Epithelial cell of alveolus of lung (primary cell): ENCODE results near the gene LXN. TPM values are rescaled to one million over a fixed set of nuclear protein-coding genes. Genes with fewer than 3 reads are reported as not detected.

Experiments used
- total RNA-seq: library from RNA; depleted of rRNA; stranded (reverse); fragments of >200 nt; gene quantifications from 2 replicates; pipeline ENCODE4 v1.2.1, GENCODE V29; 2015

The LXN gene, protein sequence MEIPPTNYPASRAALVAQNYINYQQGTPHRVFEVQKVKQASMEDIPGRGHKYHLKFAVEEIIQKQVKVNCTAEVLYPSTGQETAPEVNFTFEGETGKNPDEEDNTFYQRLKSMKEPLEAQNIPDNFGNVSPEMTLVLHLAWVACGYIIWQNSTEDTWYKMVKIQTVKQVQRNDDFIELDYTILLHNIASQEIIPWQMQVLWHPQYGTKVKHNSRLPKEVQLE
- total RNA-seq = 441 and 503 TPM in 2 replicates

DNA sequence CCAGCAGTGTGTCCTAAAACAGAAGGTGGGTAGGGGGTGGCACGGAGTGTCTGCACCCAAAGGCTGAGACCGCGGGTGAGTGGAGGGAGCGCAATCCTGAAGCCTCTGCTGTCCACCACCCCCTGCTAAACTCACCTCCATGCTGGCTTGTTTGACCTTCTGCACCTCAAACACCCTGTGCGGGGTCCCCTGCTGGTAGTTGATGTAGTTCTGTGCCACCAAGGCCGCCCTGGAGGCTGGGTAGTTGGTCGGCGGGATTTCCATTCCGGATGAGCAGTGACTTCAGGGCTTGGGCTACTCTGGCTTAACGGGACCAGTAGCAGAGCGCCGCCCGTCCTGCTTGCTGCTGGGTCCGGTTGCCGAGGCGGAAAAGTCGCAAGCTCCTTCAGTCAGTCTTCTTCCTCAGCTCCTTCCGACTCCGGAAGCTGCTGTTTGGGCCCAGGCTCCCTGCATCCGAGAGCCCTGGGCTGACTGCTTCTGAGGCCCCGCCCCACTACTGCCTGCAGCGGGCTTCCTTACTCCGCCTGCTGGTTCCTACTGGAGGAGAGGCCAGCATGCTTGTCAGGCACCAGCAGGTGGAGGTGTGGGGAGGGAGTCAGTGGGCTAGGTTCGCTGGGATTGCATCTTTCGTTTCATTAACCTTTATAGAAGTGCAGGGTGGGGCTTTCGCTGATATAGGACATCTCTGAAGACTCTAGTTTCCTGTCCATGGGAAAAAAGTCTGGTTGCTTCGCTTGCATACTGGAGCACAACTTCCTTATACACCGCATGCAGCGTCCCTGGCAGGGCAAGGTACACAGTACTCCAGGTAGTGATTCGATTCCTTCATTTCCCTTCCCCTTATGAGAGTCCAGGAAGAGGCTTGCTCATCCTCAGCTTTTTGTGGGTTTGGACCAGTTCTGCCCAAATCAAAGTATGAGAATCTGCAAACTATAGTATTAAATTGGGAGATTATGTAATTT lies at the start of gene LXN:
Gene LXN, minus strand, starts transcription at position 434 of the 962 bp plus-strand sequence. Its CDS starts 170 bp downstream, at position 264.

DNA sequence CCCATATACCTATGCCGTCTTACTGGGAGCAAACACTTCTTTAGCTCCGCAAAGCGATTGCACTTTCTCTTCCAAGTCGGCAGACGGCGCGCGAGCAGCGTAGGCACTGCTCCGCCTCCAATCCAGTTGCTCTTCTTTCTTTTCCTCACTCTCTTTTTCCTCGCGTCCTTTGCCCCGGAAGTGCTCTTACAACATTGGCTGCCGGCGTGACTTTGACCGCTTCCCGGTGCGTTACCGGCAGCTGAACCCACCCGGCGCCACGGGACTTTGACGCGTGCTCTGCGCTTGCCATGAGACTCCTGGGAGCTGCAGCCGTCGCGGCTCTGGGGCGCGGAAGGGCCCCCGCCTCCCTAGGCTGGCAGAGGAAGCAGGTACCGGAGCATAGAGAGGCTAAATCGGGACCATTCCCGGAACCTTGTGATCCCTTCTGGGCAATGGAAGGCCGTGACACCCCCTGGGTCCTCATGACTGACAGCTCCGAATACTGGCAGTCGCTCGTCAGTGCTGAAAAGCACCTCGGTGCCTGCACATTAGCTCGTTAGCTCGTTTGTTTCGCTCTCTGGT lies 28.0 kb downstream of the LXN start, which contains the start of gene GFM1:
Gene GFM1, plus strand, starts transcription at position 183 of the 564 bp plus-strand sequence. Its CDS starts 108 bp downstream, at position 291.

Other genes starting within 250 kb of the LXN start
- 17.2 and 19.0 TPM in 2 replicates for gene MLF1, start 101.5 kb downstream of the LXN start, total RNA-seq
- gene GFM1, start 28.1 kb downstream of the LXN start, total RNA-seq = 15.1 and 15.6 TPM in 2 replicates
- gene RARRES1, start 59.8 kb upstream of the LXN start, total RNA-seq = 88.2 and 148 TPM in 2 replicates
- gene MFSD1, start 129.4 kb upstream of the LXN start, total RNA-seq = 45.8 and 49.9 TPM in 2 replicates